GM12872 (cell line): ENCODE measurements around the gene PDE6C.

Source experiments
- CTCF ChIP-seq: IDR thresholded peaks from 3 replicates; pipeline ENCODE4 v1.5.1; 2011; ENCODE audit warnings: low read depth, mild to moderate bottlenecking, low read length, moderate library complexity; ENCODE audit not compliant: insufficient read depth

The PDE6C gene

GRCh38 chr10:93584445-93584844 is 27.9 kb upstream of the PDE6C start:
- no peak for TF ChIP-seq CTCF

- TF ChIP-seq CTCF: no peak
Observed at GRCh38 chr10:93589648-93590562, 22.4 kb upstream of the PDE6C start.

DNA sequence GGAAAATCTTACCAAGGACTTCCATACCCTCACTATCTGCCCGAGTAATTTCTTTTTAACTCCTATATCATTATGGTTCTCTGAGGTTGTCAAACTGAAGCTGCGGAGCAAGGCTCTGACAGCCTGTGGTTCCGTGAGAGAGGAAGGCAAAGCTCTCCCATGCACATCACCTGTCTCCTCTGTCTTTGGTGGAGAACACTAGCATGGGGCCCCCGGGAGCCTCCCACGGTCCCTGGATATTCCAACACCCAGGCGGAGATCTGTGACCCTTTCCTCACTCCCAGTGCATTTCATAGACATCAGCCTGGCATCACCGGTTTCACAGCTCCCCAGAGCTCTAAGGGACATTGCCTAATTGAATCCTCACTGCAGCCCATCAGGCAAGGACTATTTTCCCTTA is 21.7 kb upstream of the PDE6C start:
- TF ChIP-seq CTCF: no peak

DNA sequence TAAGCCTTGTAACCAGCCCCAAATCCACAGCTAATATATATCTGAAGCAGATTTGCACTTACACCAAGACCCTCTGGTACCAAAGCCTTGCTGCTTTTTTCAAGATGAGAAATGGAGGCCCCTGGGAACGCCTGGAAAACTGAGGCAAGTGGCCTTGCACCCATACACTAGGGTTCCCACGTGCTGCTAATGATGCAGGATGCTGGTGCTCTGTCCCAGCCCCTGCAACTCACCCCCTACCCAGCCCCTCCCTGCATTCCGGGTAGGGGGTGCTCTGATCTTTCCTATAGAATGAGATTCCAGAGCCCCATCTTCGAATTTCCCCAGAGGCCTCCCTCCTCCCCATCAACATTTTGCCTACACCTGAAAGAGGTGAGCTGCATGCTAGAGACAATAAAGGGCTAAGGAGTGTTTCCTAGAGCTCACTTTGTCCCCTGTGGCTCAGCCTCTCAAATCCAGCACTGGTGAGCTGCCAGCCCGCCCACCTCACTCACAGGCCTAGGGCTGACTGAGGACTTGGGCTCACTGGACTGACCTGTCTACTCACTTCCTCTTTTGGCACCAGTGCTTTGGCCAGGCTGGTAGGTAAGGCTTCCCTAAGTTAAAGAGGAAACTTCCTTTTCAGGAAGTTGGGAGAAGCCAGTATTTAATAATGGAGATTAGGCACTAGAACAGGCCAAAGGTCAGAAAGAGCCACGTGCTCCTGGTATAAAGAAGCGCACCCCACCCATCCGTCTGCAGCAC is 21.1 kb upstream of the PDE6C start:
- no peak for TF ChIP-seq CTCF

- TF ChIP-seq CTCF: no peak
Observed at GRCh38 chr10:93593254-93593653, 19.1 kb upstream of the PDE6C start.

- TF ChIP-seq CTCF: no peak
Observed at GRCh38 chr10:93593749-93594148, 18.6 kb upstream of the PDE6C start.

GRCh38 chr10:93594518-93594917 is 17.8 kb upstream of the PDE6C start:
- no peak for TF ChIP-seq CTCF
